AG09309 (cell line): ENCODE measurements around the gene CCDC86.
A peak's percentile ranks its signal among the peaks of the same experiment; 100 is the strongest.

ENCODE experiments used
- DNase-seq: peaks from one replicate; pipeline ENCODE4 v3.0.0-alpha.2; 2010; ENCODE audit warnings: low read depth
- H3K4me3 ChIP-seq: 2 replicates; pipeline ENCODE4 v1.5.1; 2011; ENCODE audit warnings: mild to moderate bottlenecking, low read depth, low read length, moderate library complexity; ENCODE audit not compliant: control insufficient read depth
- CTCF ChIP-seq: IDR thresholded peaks from 2 replicates; pipeline ENCODE4 v1.5.1; 2011; ENCODE audit warnings: mild to moderate bottlenecking, low read depth, low read length, inconsistent platforms; ENCODE audit not compliant: insufficient read depth, control insufficient read depth; ENCODE audit errors: missing control alignments

The CCDC86 gene

DNA sequence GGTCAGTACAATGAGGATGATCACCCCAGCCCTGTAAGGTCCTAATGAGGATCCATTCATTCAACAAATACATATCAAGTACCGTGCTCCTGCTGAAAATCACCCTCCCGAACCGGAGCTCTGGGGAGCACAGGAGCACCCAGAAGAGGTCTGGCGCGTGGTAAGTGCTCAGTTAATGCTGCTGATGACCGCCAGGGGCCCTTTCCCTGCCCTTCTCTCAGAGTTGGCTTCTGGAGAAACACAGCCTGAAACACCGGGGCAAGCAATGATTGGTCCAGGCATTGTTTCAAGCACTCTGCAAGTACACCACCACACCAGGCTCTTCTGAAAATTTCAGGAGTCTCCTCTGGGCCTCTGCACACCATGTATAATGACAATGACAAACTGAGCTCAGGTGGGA, 3.8 kb upstream of the CCDC86 start:
- peak; percentile 31 for TF ChIP-seq CTCF
- no peak overlapping the region for H3K4me3 ChIP-seq
- DNase-seq = no peak

DNA sequence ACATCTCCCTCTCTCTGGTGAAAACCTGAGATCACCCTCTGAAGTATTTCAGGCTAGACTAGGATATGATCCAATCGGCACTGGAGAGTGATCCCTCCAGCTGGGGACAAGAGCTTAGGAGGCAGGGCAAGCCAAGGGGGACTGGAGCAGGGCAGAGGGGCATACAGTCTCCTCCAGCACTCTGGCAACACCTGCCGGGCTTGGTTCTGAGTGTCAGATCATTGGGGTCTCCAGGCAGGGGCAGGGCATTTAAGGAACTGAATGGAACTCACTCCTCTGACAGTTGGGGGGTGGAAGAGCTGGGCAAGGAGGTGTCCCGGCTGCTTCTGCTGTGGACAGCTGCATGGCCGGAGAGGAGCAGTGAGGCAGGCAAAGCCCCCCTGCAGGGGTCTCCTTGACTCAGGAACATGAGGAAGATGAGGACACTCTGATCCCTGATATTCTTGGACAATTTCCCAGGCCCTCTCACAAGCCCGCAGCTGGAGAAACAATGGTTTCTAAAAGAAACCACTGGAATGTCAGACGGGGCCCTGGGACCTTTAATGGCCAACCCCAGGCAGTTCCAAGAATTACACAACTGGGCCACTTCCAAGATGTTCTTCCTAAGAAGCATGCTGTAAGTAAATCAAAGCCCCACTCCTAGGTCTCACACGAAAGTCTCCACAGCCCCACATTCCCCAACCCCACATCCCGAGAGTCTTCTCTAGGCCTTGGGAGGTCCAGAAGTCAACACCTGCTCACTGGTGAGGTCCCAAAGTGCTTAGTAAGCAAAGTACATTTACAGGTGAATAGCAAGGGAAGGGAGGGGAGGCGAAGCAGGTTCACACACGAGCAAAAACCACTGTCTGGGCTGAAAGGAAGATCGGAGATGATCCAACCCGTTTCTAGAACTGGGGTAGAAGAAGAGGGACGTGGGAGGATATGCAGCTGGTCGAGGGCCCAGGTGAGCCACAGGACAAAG, 1.2 kb upstream of the CCDC86 start:
- DNase-seq = peak; percentile 82
- no peak overlapping the region for H3K4me3 ChIP-seq
- no peak for TF ChIP-seq CTCF

DNA sequence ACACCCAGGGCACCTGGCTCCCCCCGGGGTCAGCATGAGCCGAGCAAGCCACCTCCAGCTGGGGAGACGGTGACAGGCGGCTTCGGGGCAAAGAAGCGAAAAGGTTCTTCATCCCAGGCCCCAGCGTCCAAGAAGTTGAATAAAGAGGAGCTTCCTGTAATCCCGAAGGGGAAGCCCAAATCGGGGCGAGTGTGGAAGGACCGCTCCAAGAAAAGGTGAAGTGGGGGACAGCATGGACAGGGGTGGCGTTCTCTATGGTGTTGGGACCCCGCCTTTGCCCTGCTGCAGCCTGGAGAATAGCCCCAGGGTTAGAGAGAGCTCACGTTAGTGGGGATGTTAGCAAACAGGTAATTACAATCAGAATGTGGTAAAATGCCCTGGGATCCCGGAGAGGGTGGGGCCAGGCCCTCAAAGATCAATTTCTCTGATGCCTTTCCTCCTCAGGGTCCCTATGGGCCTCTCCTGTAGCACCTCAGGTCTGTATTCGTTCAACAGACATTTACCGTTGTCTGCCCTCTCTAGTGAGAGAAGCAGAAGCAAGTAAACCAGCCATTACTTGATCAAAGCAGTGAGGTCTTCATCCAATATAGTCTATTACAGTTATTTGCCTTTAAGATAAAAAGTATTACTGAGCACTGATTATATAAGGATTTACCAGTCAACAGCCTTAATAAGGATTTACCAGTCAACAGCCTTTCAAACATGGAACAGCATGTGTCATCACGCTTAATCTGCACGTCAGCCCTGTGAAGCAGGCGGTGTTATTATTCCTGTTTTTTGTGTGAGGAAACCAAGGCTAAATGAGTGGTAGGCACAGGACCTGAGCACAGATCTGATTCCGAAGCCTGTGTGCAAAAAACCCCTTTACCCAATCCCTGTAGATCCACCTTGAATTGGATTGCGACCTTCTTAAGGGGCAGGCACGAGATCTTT, 1.0 kb downstream of the CCDC86 start:
- DNase-seq = no peak

DNA sequence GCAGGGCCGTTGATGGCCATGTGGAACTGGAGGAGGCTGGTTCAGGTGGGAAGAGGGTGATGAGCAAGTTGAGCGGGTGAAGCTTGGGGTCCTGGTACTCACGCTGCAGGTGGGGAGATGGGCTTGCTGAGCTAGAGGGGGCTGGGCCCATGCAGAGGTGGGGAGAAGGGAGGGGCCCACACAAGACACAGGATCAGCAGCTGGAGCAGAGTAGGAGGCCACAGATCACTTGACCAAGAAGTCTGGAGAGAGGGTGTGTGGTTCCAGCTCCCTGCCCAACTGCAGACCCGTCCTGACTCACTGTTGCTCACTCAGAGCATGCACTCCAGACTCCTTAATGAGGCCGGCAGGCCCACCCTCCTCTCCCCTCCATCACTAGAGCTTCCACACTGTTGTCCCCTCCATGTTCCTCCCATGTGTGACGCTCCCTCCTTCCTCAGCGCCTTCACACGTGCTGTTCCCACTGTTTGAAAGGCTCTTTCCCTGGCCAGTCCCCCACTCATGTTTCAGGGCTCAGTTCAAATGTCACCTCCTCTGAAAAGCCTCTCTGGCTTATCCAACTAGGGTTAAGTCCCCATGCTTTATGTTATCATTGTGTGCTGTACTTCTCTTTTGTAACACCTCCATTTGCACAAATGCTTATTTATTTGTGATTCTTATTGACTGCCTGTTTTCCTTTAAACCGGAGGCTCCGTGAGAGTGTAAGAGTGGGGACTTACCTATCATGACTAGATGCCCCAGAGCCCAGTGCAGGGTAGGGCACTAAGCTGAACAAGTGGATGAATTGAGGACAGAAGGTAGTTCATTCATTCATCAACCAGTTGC, 2.3 kb downstream of the CCDC86 start:
- TF ChIP-seq CTCF = no peak
- DNase-seq = no peak

More for the DNA sequence above, 1.0 kb downstream of the CCDC86 start:
- H3K4me3 ChIP-seq = peak overlapping the region; percentile 99
- TF ChIP-seq CTCF = no peak

DNA sequence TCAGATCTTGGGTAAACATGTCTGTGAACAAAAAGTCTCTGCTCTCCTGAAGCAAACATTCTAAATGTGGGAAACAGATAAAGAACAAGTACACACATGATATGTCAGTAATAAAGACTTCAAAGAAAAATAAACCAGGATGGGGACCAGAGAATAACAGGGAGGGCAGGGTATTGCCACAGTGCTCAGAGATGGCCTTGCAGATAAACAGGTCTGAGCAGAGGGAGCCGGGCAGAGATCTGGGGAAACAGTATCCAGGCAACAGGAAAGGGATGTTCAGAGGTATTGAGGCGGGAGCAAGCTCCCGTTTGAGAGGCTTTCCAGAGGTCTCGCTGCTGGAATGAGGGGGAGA, 2.9 kb downstream of the CCDC86 start:
- H3K4me3 ChIP-seq = no peak overlapping the region
- no peak for TF ChIP-seq CTCF
- no peak for DNase-seq

More for the DNA sequence above, 2.3 kb downstream of the CCDC86 start:
- H3K4me3 ChIP-seq = peak overlapping the region; percentile 99; the same call in 1 of the 2 replicates

DNA sequence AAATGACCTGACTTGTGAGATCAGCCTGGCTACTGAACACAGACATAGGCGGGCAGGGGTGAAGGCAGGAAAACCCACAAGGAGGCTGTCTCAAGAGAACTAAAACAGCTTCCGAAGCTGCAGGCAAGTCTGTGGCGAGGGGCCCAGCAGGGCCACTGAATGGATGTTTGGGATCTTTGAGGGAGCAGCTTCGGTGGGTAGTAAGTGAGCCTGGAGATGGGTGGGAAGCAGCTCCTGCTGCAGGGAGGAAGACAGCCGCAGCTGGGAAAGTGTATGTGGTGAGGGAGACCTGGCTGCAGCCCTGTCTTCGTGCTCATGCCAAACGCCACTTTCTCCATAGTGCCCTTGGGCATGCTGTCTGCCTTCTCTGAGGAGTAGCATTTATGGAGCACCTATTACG, 3.4 kb downstream of the CCDC86 start:
- no peak for DNase-seq
- no peak for TF ChIP-seq CTCF
- H3K4me3 ChIP-seq = no peak overlapping the region
